HL-60 (cell line): ENCODE data around the gene GTF2H1.
A peak's percentile ranks its signal among the peaks of the same experiment; 100 is the strongest.

Experiments
- DNase-seq, 2 experiments: peaks; one replicate each; pipeline ENCODE4 v3.0.0-alpha.2; 2010 to 2020; ENCODE audit warnings: low read depth in 1 of 2, low spot score in 1 of 2
- H3K27ac ChIP-seq: fragments of 250-450 bp; sonication (Bioruptor Pico); replicated peaks from 2 replicates; pipeline ENCODE4 v1.5.1; 2020; ENCODE audit warnings: mild to moderate bottlenecking, moderate library complexity
- H3K27me3 ChIP-seq: fragments of 250-450 bp; sonication (Bioruptor Pico); 2 replicates; pipeline ENCODE4 v1.5.1; 2021; ENCODE audit warnings: mild to moderate bottlenecking, moderate library complexity; ENCODE audit not compliant: insufficient read depth, poor library complexity, severe bottlenecking
- H3K4me3 ChIP-seq: replicated peaks from 2 replicates; pipeline ENCODE4 v1.5.1; 2011; ENCODE audit warnings: mild to moderate bottlenecking, control low read depth, low read length; ENCODE audit not compliant: insufficient read depth
- GABPA ChIP-seq: IDR thresholded peaks from 2 replicates; pipeline ENCODE4 v1.6.1; 2012; ENCODE audit warnings: low read depth
- POLR2AphosphoS5 ChIP-seq: IDR thresholded peaks from 2 replicates; pipeline ENCODE4 v1.6.1; 2012; ENCODE audit warnings: low read depth
- SPI1 ChIP-seq: IDR thresholded peaks from 2 replicates; pipeline ENCODE4 v1.6.1; 2012; ENCODE audit warnings: low read depth, mild to moderate bottlenecking, borderline replicate concordance
- TF ChIP-seq, protein P1 (sequence below): IDR thresholded peaks from 2 replicates; pipeline ENCODE4 v1.6.1; 2012; ENCODE audit warnings: low read depth; ENCODE audit not compliant: insufficient replicate concordance
- TF ChIP-seq, protein P2 (sequence below): IDR thresholded peaks from one replicate; pipeline ENCODE4 v1.5.1; 2011; ENCODE audit warnings: low read length, control low read depth, inconsistent platforms; ENCODE audit not compliant: insufficient read depth

The GTF2H1 gene

GRCh38 chr11:18319914-18320313 is 2.5 kb upstream of the GTF2H1 start:
- DNase-seq, result no peak
- H3K27me3 ChIP-seq, result no peaks in the 10 kb centered on the region
- TF ChIP-seq GABPA (no peak), SPI1 (no peak), POLR2AphosphoS5 (no peak)
- TF ChIP-seq, protein P1, sequence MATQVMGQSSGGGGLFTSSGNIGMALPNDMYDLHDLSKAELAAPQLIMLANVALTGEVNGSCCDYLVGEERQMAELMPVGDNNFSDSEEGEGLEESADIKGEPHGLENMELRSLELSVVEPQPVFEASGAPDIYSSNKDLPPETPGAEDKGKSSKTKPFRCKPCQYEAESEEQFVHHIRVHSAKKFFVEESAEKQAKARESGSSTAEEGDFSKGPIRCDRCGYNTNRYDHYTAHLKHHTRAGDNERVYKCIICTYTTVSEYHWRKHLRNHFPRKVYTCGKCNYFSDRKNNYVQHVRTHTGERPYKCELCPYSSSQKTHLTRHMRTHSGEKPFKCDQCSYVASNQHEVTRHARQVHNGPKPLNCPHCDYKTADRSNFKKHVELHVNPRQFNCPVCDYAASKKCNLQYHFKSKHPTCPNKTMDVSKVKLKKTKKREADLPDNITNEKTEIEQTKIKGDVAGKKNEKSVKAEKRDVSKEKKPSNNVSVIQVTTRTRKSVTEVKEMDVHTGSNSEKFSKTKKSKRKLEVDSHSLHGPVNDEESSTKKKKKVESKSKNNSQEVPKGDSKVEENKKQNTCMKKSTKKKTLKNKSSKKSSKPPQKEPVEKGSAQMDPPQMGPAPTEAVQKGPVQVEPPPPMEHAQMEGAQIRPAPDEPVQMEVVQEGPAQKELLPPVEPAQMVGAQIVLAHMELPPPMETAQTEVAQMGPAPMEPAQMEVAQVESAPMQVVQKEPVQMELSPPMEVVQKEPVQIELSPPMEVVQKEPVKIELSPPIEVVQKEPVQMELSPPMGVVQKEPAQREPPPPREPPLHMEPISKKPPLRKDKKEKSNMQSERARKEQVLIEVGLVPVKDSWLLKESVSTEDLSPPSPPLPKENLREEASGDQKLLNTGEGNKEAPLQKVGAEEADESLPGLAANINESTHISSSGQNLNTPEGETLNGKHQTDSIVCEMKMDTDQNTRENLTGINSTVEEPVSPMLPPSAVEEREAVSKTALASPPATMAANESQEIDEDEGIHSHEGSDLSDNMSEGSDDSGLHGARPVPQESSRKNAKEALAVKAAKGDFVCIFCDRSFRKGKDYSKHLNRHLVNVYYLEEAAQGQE, result no peak
- TF ChIP-seq, protein P2, sequence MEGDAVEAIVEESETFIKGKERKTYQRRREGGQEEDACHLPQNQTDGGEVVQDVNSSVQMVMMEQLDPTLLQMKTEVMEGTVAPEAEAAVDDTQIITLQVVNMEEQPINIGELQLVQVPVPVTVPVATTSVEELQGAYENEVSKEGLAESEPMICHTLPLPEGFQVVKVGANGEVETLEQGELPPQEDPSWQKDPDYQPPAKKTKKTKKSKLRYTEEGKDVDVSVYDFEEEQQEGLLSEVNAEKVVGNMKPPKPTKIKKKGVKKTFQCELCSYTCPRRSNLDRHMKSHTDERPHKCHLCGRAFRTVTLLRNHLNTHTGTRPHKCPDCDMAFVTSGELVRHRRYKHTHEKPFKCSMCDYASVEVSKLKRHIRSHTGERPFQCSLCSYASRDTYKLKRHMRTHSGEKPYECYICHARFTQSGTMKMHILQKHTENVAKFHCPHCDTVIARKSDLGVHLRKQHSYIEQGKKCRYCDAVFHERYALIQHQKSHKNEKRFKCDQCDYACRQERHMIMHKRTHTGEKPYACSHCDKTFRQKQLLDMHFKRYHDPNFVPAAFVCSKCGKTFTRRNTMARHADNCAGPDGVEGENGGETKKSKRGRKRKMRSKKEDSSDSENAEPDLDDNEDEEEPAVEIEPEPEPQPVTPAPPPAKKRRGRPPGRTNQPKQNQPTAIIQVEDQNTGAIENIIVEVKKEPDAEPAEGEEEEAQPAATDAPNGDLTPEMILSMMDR, result no peak
- H3K27ac ChIP-seq, result no peak overlapping the region
- no peak overlapping the region for H3K4me3 ChIP-seq

DNA sequence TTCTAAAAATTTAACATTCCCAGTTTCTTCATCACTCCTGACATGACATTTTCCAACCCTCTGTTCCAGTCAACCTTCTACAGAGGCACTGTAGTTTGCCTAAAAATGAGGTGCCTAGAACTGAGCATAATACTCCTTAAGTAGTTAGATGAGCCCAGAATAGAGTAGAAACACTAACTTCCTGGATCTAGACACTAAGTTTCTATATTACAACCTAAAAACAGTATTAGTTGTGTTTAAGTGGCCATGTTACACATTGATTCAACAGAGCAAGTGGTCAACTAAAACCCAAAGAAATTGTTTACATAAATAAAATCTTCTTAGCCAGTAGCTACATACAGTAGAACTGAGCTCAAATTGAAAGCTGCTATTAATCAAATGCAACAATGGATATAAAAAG is 1.8 kb upstream of the GTF2H1 start:
- DNase-seq, result no peak
- Histone ChIP-seq H3K27ac (peak overlapping the region; percentile 99), H3K27me3 (no peaks in the 10 kb centered on the region), H3K4me3 (peak overlapping the region; percentile 82)
- TF ChIP-seq, protein P2, result no peak
- TF ChIP-seq SPI1 (no peak), POLR2AphosphoS5 (no peak), GABPA (no peak)
- TF ChIP-seq, protein P1, result no peak

DNA sequence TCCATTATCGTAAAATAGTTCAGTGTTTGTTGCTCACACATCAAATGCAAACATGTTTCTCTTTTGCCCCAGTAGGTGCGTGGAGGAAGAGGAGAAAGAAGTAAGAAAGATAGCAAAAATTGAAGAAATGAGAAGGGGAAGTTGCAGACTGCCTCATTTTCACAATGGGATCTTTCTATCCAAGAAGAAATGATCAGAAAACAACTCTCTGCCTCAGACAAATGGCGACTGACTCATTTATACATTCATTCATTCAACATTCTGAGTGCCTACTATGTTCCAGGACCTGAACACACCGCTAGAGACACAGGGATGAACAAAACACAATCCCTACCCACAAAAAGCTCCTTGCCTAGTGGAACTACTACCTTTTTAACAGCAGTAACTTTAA is 794 bp upstream of the GTF2H1 start:
- no peak for DNase-seq
- no peaks in the 10 kb centered on the region for H3K27me3 ChIP-seq
- peak overlapping the region; percentile 82 for H3K4me3 ChIP-seq
- peak overlapping the region; percentile 99 for H3K27ac ChIP-seq
- no peak for TF ChIP-seq GABPA
- no peak for TF ChIP-seq POLR2AphosphoS5
- TF ChIP-seq SPI1, result no peak
- TF ChIP-seq, protein P2, result no peak
- TF ChIP-seq, protein P1, result no peak
